GM12801 (cell line): ENCODE data around the gene CTPS1.

Experiments
- CTCF ChIP-seq: IDR thresholded peaks from one replicate; pipeline ENCODE4 v1.5.1; 2011; ENCODE audit warnings: control low read depth; ENCODE audit not compliant: insufficient read length; ENCODE audit errors: extremely low read depth

The CTPS1 gene, protein sequence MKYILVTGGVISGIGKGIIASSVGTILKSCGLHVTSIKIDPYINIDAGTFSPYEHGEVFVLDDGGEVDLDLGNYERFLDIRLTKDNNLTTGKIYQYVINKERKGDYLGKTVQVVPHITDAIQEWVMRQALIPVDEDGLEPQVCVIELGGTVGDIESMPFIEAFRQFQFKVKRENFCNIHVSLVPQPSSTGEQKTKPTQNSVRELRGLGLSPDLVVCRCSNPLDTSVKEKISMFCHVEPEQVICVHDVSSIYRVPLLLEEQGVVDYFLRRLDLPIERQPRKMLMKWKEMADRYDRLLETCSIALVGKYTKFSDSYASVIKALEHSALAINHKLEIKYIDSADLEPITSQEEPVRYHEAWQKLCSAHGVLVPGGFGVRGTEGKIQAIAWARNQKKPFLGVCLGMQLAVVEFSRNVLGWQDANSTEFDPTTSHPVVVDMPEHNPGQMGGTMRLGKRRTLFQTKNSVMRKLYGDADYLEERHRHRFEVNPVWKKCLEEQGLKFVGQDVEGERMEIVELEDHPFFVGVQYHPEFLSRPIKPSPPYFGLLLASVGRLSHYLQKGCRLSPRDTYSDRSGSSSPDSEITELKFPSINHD

DNA sequence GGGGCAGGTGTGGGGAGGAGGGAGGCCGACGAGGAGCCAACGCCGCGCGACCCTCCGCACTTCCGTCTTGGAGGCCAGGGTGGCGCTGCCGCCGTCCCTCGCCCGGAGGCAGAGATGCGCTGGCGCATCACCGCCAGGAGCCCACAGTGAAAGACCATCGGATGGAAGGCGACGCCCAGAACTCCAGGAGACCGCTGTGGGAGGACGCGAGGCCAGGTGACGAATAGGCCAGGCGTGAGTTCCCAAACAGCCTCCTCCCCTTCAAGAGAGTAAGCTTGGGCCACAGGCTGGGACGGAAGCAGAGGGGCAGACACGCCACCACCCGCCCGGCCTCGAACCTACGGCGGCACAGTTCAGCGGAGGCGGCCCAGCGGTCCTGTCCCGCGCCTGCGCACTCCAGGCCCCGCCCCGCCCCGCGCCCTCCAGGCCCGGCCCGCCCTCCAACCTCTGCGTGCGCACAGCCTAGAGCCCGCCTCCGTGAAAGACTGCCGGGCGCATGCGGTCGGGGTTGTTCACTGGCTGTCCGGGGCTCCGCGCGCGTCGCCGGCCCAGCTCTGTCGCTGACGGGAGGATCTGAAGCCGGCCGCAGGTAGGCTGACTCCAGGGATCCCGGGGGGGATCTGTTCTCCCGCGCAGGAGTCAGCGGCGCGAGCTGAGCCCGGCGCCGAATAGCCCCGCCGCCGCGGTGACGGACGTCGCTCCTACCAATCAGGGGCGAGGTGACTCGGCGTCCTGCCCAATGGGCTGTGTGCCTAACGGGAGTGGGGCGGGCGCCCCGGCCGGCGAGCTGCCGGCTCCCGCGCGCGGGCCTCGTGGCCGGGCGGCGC, at the start of gene CTPS1:
Gene CTPS1 (plus strand): TSS at position 456 of the 827 bp plus-strand sequence. CDS start 3,595 bp downstream, outside the sequence.
- no peak for TF ChIP-seq CTCF

DNA sequence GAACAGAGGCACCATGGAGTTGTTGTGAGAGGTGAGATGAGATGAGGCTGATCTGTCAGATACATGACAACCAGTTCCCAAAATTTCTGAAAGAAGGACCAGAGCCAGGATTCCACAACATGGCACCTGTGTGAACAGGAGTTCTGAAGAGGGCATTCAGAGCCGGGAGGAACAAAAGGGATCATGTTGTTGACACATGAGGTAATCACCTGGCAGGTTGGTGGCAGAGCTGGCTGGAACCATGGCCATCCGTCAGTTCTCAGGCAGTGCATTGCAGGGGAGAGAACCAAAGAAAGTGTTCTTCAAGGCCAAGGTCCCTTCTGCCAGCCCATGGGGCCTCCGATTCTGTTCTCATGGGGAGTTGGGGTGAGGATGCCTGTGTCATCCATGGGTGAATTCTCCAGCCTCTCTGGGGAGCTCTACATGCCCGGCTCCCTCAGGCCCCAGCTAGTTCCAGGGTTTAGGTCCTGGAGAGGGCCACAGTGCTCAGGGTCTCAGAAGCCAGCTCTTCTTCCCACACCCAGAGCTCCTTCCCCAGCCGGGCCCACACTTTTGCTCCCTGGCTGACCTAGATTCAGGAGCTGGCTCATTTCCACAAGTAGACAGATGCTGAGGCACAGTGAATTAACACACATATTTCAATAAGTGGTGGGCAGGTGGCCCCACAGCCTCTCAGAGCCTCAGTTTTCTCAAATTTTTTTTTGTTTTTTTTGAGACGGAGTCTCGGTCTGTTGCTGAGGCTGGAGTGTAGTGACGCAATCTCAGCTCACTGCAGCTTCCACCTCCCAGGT, 49.1 kb upstream of the CTPS1 start:
- no peak for TF ChIP-seq CTCF

DNA sequence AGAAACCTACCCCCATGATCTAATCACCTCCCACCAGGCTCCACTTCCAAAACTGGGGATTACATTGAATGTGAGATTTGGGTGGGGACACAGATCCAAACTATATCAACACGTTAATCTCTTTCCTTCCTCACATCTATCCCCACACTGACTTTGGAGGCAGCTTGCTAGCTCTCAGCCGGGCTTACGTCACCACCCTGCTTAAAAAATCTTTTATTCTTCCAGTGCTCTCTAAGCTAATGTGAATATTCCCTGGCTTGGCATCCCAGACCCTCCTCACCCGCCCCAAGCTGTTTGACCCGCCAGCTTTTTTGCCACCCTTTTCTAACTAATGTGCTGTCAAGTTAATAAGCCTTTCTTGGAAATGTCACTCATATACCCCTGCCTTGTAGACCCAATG, 47.9 kb upstream of the CTPS1 start:
- no peak for TF ChIP-seq CTCF

DNA sequence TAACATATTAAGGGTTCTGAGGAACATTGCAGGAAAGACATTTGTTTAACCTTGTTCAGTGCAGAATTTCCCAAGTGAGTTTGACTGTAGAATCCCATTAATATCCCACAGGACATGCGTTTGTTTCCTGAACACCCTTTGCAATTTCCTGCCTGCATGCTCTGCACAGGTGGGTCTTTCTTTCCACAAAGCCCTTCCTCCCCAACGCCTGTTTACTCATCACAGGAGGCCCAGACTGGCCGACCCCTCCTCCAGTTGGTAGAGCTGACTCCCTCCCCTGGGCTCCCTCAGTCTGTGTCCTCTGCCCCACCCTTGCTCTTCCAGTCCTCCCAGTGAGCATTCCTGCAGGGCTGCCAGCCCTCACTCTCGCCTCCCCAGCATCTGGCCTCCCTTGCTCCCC, 47.5 kb upstream of the CTPS1 start:
- TF ChIP-seq CTCF = no peak

GRCh38 chr1:40936931-40937339, 42.6 kb upstream of the CTPS1 start:
- no peak for TF ChIP-seq CTCF

GRCh38 chr1:40938393-40938792, 41.1 kb upstream of the CTPS1 start:
- TF ChIP-seq CTCF = no peak
